GM19023 (cell line): ENCODE measurements around the gene MME.

ENCODE experiments used
- ATAC-seq: cut with Tn5 transposase; IDR thresholded peaks from one replicate; pipeline ENCODE4 v1.9.1; 2021; ENCODE audit warnings: mild to moderate bottlenecking, moderate library complexity; ENCODE audit not compliant: unreplicated experiment

Gene MME

GRCh38 chr3:155079746-155080487, at the start of gene MME:
Gene MME (plus strand): TSS chr3:155080319. CDS start chr3:155084168, 3,849 bp downstream.
- no peak for ATAC-seq

- ATAC-seq, result no peak
Measured at GRCh38 chr3:155031186-155031585, 48.9 kb upstream of the MME start.

- no peak for ATAC-seq
Measured at GRCh38 chr3:155032918-155033317, 47.2 kb upstream of the MME start.

GRCh38 chr3:155034786-155035185, 45.3 kb upstream of the MME start:
- no peak for ATAC-seq

- ATAC-seq, result no peak
Measured at GRCh38 chr3:155035553-155035952, 44.6 kb upstream of the MME start.

GRCh38 chr3:155037508-155038202, 42.5 kb upstream of the MME start:
- ATAC-seq, result no peak

- ATAC-seq, result no peak
Measured at GRCh38 chr3:155038203-155038554, 41.9 kb upstream of the MME start.

- ATAC-seq, result no peak
Measured at GRCh38 chr3:155046935-155047334, 33.2 kb upstream of the MME start.

- ATAC-seq, result no peak
Measured at GRCh38 chr3:155047672-155048071, 32.4 kb upstream of the MME start.

- no peak for ATAC-seq
Measured at GRCh38 chr3:155049959-155050358, 30.2 kb upstream of the MME start.

GRCh38 chr3:155052470-155052869, 27.6 kb upstream of the MME start:
- no peak for ATAC-seq

- ATAC-seq, result no peak
Measured at GRCh38 chr3:155053756-155054155, 26.4 kb upstream of the MME start.

- ATAC-seq, result no peak
Measured at GRCh38 chr3:155064920-155065319, 15.2 kb upstream of the MME start.

- no peak for ATAC-seq
Measured at GRCh38 chr3:155065537-155065936, 14.6 kb upstream of the MME start.

- ATAC-seq, result no peak
Measured at GRCh38 chr3:155069729-155070128, 10.4 kb upstream of the MME start.

GRCh38 chr3:155070316-155070715, 9.8 kb upstream of the MME start:
- ATAC-seq, result no peak

GRCh38 chr3:155070932-155071387, 9.2 kb upstream of the MME start:
- ATAC-seq, result no peak

GRCh38 chr3:155075200-155075599, 4.9 kb upstream of the MME start:
- ATAC-seq, result no peak

- no peak for ATAC-seq
Measured at GRCh38 chr3:155076888-155077287, 3.2 kb upstream of the MME start.

- no peak for ATAC-seq
Measured at GRCh38 chr3:155078711-155079467, 1.2 kb upstream of the MME start.

- no peak for ATAC-seq
Measured at GRCh38 chr3:155079468-155079745, 712 bp upstream of the MME start.

GRCh38 chr3:155080692-155081091, 573 bp downstream of the MME start:
- ATAC-seq, result no peak
